Measurements from ENCODE around the gene PIK3CG. TPM values are rescaled to one million over a fixed set of nuclear protein-coding genes. Genes with fewer than 3 reads are reported as not detected.

Gene PIK3CG
- total and polyA plus RNA-seq, 2 donors (not counting 1 experiment from before 2014, with no cell fraction given): 0.09 TPM; not detected in 1

DNA sequence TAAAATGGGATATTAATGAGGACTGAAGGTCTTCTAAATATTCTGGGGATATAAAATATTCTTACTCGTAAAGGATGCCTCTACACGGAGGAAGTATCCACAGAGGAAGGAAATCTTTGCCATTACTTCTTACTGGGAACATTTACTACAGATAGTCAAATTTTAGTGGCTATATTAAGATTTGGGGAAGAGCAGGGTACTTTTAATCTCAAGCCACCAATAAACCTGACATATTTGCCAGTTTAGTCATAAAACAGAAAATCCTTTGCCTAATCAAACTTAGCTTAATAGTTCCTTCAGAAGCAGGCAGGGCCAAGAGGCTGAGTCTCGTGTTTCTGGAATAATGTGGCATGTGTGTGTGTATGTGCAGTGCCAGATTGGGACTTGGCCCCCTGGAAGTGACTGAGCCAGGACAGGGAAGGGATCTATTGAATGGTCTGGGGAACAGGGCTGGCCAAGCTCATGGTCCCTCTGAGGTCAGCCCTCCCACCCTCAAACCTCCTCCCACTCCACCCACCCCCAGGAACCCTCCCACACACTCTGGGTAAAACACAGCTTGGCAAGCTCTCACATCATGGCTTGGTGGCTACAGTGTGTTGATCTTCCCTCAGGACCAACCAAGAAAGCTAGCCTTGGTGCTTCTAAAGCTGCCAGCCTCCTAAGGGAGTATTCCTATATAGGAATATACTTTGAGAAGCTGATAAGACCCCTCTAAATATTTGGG lies 1.6 kb upstream of the PIK3CG start:
- H3K79me2 ChIP-seq (ENCODE audit: control insufficient read depth, insufficient read depth, low read length): no peaks in the 10 kb centered on the region
- no peak overlapping the region for H3K27ac ChIP-seq (ENCODE audit: insufficient read depth, low read length)
- no peak overlapping the region for H3K9ac ChIP-seq (ENCODE audit: insufficient read depth, low read length)
- TF ChIP-seq, protein P1, sequence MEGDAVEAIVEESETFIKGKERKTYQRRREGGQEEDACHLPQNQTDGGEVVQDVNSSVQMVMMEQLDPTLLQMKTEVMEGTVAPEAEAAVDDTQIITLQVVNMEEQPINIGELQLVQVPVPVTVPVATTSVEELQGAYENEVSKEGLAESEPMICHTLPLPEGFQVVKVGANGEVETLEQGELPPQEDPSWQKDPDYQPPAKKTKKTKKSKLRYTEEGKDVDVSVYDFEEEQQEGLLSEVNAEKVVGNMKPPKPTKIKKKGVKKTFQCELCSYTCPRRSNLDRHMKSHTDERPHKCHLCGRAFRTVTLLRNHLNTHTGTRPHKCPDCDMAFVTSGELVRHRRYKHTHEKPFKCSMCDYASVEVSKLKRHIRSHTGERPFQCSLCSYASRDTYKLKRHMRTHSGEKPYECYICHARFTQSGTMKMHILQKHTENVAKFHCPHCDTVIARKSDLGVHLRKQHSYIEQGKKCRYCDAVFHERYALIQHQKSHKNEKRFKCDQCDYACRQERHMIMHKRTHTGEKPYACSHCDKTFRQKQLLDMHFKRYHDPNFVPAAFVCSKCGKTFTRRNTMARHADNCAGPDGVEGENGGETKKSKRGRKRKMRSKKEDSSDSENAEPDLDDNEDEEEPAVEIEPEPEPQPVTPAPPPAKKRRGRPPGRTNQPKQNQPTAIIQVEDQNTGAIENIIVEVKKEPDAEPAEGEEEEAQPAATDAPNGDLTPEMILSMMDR (conservative IDR thresholded peaks at IDR 0.05 in 1 of 2, IDR thresholded peaks at IDR 0.05 in 1 of 2; ENCODE audit: low read depth in 1 of 2, low read length in 2 of 2): no peak
- no peak for TF ChIP-seq EZH2 (IDR thresholded peaks at IDR 0.05; ENCODE audit: low read length, missing control alignments)
- H3K36me3 ChIP-seq (ENCODE audit: control insufficient read depth, insufficient read depth, low read length): no peaks in the 10 kb centered on the region
- H4K20me1 ChIP-seq (ENCODE audit: control insufficient read depth, extremely low read depth, insufficient read depth, low read length): no peaks in the 10 kb centered on the region
- no peak overlapping the region for H2AFZ ChIP-seq (ENCODE audit: low read length)
- H3K4me2 ChIP-seq (ENCODE audit: extremely low read depth, insufficient read depth, low read length): no peak overlapping the region
- no peaks in the 10 kb centered on the region for H3K9me3 ChIP-seq (ENCODE audit: control insufficient read depth, insufficient read depth, low read depth, low read length)
- no peaks in the 10 kb centered on the region for H3K27me3 ChIP-seq (ENCODE audit: control insufficient read depth, insufficient read depth, low read length)
- no peaks in the 10 kb centered on the region for H3K4me1 ChIP-seq (ENCODE audit: control insufficient read depth, extremely low read depth, insufficient read depth, low read length)
- DNase-seq (ENCODE audit: low read depth in 2 of 2): no peak
- no peak overlapping the region for H3K4me3 ChIP-seq (replicated peaks in 1 of 4; ENCODE audit: control extremely low read depth in 1 of 4, insufficient read depth in 1 of 4, low read depth in 3 of 4, low read length in 4 of 4)

DNA sequence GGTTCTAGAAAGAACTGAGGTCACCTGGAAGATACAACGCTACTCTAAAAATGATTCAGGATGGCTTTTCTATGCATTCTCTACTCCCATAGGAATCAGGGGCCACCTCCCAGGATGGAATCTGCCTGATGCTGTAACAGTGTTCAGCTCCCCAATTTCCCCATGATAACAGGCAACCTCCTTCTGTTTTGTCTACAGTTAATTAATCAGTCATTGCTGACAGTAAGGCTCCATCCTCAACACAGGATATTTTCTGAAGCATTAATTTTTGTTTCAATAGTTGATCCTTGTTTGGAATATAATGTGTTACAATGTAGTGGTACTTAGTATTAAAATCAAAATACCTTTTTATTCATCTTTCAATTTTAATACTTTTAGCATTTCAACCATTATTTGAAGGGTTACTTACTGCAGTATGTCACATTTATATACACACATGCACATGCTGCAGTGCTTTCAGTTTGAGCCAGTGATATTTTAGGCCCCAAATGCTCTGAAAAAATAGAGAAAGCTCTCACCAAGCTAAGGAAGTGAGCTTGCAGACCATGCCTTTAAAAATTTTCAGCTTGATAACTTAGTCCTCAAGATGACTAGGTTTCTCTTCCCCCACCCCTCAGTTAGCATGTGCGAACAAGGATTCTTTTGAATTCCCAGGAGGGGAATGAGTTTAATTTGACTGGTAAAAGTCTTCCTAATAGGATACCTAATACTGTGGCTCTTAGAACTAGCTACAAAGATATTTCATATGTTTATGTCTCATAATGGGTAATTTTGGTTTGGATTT lies 592 bp upstream of the PIK3CG start:
- Histone ChIP-seq H3K4me2 (ENCODE audit: extremely low read depth, insufficient read depth, low read length) (no peak overlapping the region), H3K4me3 (replicated peaks in 1 of 4; ENCODE audit: control extremely low read depth in 1 of 4, insufficient read depth in 1 of 4, low read depth in 3 of 4, low read length in 4 of 4) (no peak overlapping the region), H3K79me2 (ENCODE audit: control insufficient read depth, insufficient read depth, low read length) (no peaks in the 10 kb centered on the region), H3K9me3 (ENCODE audit: control insufficient read depth, insufficient read depth, low read depth, low read length) (no peaks in the 10 kb centered on the region), H2AFZ (ENCODE audit: low read length) (no peak overlapping the region), H3K27ac (ENCODE audit: insufficient read depth, low read length) (no peak overlapping the region), H3K9ac (ENCODE audit: insufficient read depth, low read length) (no peak overlapping the region), H4K20me1 (ENCODE audit: control insufficient read depth, extremely low read depth, insufficient read depth, low read length) (no peaks in the 10 kb centered on the region), H3K36me3 (ENCODE audit: control insufficient read depth, insufficient read depth, low read length) (no peaks in the 10 kb centered on the region), H3K27me3 (ENCODE audit: control insufficient read depth, insufficient read depth, low read length) (no peaks in the 10 kb centered on the region), H3K4me1 (ENCODE audit: control insufficient read depth, extremely low read depth, insufficient read depth, low read length) (no peaks in the 10 kb centered on the region)
- TF ChIP-seq EZH2 (IDR thresholded peaks at IDR 0.05; ENCODE audit: low read length, missing control alignments): no peak
- TF ChIP-seq, protein P1 (conservative IDR thresholded peaks at IDR 0.05 in 1 of 2, IDR thresholded peaks at IDR 0.05 in 1 of 2; ENCODE audit: low read depth in 1 of 2, low read length in 2 of 2): no peak
- DNase-seq (ENCODE audit: low read depth in 2 of 2): no peak

Measured in fibroblast of lung (primary cell).